Fibroblast of pulmonary artery (primary cell): ENCODE measurements around the gene XKR8.

Source experiments
- DNase-seq: peaks from one replicate; pipeline ENCODE4 v3.0.0-alpha.2; 2010; ENCODE audit warnings: low read depth
- H3K4me3 ChIP-seq: replicated peaks from 2 replicates; pipeline ENCODE4 v1.5.1; 2011; ENCODE audit warnings: low read depth, mild to moderate bottlenecking, control low read depth, low read length, moderate library complexity
- CTCF ChIP-seq: IDR thresholded peaks from 2 replicates; pipeline ENCODE4 v1.5.1; 2011; ENCODE audit warnings: mild to moderate bottlenecking, control low read depth, low read length, inconsistent platforms; ENCODE audit errors: missing control alignments

The XKR8 gene

GRCh38 chr1:27963393-27963792 is 3.6 kb downstream of the XKR8 start:
- no peak overlapping the region for H3K4me3 ChIP-seq
- DNase-seq: no peak
- TF ChIP-seq CTCF: no peak

GRCh38 chr1:27966402-27967105 is 6.8 kb downstream of the XKR8 start:
- TF ChIP-seq CTCF: no peak
- DNase-seq: no peak
- H3K4me3 ChIP-seq: no peak overlapping the region

GRCh38 chr1:27967106-27967883 is 7.5 kb downstream of the XKR8 start:
- DNase-seq: no peak
- TF ChIP-seq CTCF: no peak
- no peak overlapping the region for H3K4me3 ChIP-seq

- TF ChIP-seq CTCF: no peak
- no peak for DNase-seq
- H3K4me3 ChIP-seq: no peak overlapping the region
These were observed 8.2 kb downstream of the XKR8 start for GRCh38 chr1:27967884-27968466.

- DNase-seq: peak; percentile 70
- no peak for TF ChIP-seq CTCF
- H3K4me3 ChIP-seq: no peak overlapping the region
These were observed 8.9 kb downstream of the XKR8 start for GRCh38 chr1:27968692-27969091.

GRCh38 chr1:27970401-27970800 is 10.6 kb downstream of the XKR8 start:
- no peak for TF ChIP-seq CTCF
- DNase-seq: peak; percentile 72
- H3K4me3 ChIP-seq: no peak overlapping the region
